WTC11 (cell line): ENCODE results near the gene PI3. TPM values are rescaled to one million over a fixed set of nuclear protein-coding genes. Genes with fewer than 3 reads are reported as not detected.
"Not testable (repeated sequence)": the region's sequence is repeated elsewhere in the genome, so short reads cannot be mapped to it uniquely, and the experiment has no call there.

Experiments
- ATAC-seq: fragments of 200-7000 bp; cut with Tn5 transposase; 2 replicates; pipeline ENCODE4 v1.10.0; 2021; ENCODE audit warnings: mild to moderate bottlenecking, moderate library complexity
- CTCF ChIA-PET: fragments of 300-600 bp; sonication (Branson Sonifier 250); formaldehyde crosslinking; loops from one replicate; lab custom pipeline; 2021; ENCODE audit warnings: antibody characterized with exemption; lab: Charles Lee
- POLR2A ChIA-PET: fragments of 350-600 bp; sonication (Branson Sonifier 250); formaldehyde crosslinking; loops from one replicate; lab custom pipeline; 2021; ENCODE audit warnings: antibody characterized with exemption; lab: Charles Lee
- DNase-seq: peaks from one replicate; pipeline ENCODE4 v3.0.0; 2021; ENCODE audit warnings: low spot score
- H3K27ac Mint-ChIP-seq: 2 replicates; pipeline ENCODE4 v1.8.0; 2021; ENCODE audit warnings: mixed read lengths
- H3K27me3 Mint-ChIP-seq: 2 replicates; pipeline ENCODE4 v1.8.0; 2021; ENCODE audit warnings: low read depth, mild to moderate bottlenecking, moderate library complexity, mixed read lengths
- H3K36me3 Mint-ChIP-seq: 2 replicates; pipeline ENCODE4 v1.8.0; 2021; ENCODE audit warnings: mixed read lengths
- H3K4me1 Mint-ChIP-seq: 2 replicates; pipeline ENCODE4 v1.8.0; 2022; ENCODE audit warnings: mixed read lengths
- H3K4me3 Mint-ChIP-seq: 2 replicates; pipeline ENCODE4 v1.8.0; 2021; ENCODE audit warnings: mild to moderate bottlenecking, moderate library complexity, mixed read lengths
- H3K9me3 Mint-ChIP-seq: 2 replicates; pipeline ENCODE4 v1.8.0; 2021; ENCODE audit warnings: mixed read lengths
- CREM ChIP-seq: sonication (generic); formaldehyde crosslinking; IDR thresholded peaks from 2 replicates; pipeline ENCODE4 v1.8.1; 2022; ENCODE audit warnings: mild to moderate bottlenecking, missing genetic modification reagents, moderate library complexity
- CTCF ChIP-seq: fragments of 200-600 bp; IDR thresholded peaks from 2 replicates; pipeline ENCODE4 v1.8.0; 2022; ENCODE audit warnings: antibody characterized with exemption
- NFATC4 ChIP-seq: fragments of 250-450 bp; sonication (Bioruptor Pico); IDR thresholded peaks from 2 replicates; pipeline ENCODE4 v1.9.0; 2021; ENCODE audit warnings: mild to moderate bottlenecking
- OVOL2 ChIP-seq: fragments of 250-450 bp; sonication (Bioruptor Pico); IDR thresholded peaks from 2 replicates; pipeline ENCODE4 v1.9.0; 2021; ENCODE audit warnings: mild to moderate bottlenecking, borderline replicate concordance
- PRDM15 ChIP-seq: sonication (generic); formaldehyde crosslinking; IDR thresholded peaks from 2 replicates; pipeline ENCODE4 v1.8.0; 2022; ENCODE audit warnings: missing genetic modification reagents
- SOX15 ChIP-seq: fragments of 250-450 bp; sonication (Bioruptor Pico); IDR thresholded peaks from 2 replicates; pipeline ENCODE4 v1.9.0; 2021; ENCODE audit warnings: mild to moderate bottlenecking
- TEAD4 ChIP-seq: sonication (generic); formaldehyde crosslinking; IDR thresholded peaks from 2 replicates; pipeline ENCODE4 v1.8.0; 2022; ENCODE audit warnings: mild to moderate bottlenecking, missing genetic modification reagents
- ZBTB43 ChIP-seq: sonication (generic); formaldehyde crosslinking; IDR thresholded peaks from 2 replicates; pipeline ENCODE4 v1.8.1; 2023; ENCODE audit warnings: mild to moderate bottlenecking, missing genetic modification reagents
- ZNF138 ChIP-seq: sonication (generic); formaldehyde crosslinking; conservative IDR thresholded peaks from 2 replicates; pipeline ENCODE4 v1.8.1; 2022; ENCODE audit warnings: mild to moderate bottlenecking, moderate library complexity, missing genetic modification reagents
- total RNA-seq: library from RNA; stranded (reverse); gene quantifications from 3 replicates; pipeline ENCODE4 v1.2.3, GENCODE V29; 2021
- TF ChIP-seq, protein P1 (sequence below): fragments of 250-450 bp; sonication (Bioruptor Pico); IDR thresholded peaks from 2 replicates; pipeline ENCODE4 v1.9.0; 2021; ENCODE audit warnings: mild to moderate bottlenecking
- TF ChIP-seq, protein P2 (sequence below): fragments of 250-450 bp; sonication (Bioruptor Pico); IDR thresholded peaks from 2 replicates; pipeline ENCODE4 v2.1.2; 2022; ENCODE audit warnings: mild to moderate bottlenecking, moderate library complexity
- TF ChIP-seq, protein P3 (sequence below): sonication (generic); formaldehyde crosslinking; IDR thresholded peaks from 2 replicates; pipeline ENCODE4 v1.8.0; 2023; ENCODE audit warnings: missing genetic modification reagents

Gene PI3
- total RNA-seq, 1 experiment from 2014 or later: not detected

DNA sequence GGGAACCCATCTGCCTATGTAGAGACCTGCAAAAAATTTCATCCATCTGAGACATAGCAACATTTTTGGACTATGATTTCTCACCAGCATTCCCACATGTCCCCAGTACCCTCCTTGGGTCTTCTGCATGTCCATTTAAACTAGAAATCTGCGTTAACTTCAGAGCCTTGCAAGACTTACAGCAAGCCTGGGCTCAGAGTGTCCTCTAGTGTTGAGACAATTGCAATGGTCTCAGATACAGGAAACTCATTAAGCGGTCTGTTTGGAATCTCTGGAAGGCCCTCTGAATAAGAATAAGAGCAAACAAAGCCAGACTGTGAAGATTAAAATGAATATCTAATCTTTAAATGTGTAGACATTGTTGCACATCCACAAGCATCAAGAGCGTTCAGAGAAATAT lies 20.5 kb upstream of the PI3 start (continued):
- no peak for TF ChIP-seq ZBTB43 (CRISPR knock-in tag)
- TF ChIP-seq NFATC4 (CRISPR knock-in tag): no peak
- TF ChIP-seq, protein P1, sequence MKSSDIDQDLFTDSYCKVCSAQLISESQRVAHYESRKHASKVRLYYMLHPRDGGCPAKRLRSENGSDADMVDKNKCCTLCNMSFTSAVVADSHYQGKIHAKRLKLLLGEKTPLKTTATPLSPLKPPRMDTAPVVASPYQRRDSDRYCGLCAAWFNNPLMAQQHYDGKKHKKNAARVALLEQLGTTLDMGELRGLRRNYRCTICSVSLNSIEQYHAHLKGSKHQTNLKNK (CRISPR knock-in tag): no peak
- TF ChIP-seq, protein P2, sequence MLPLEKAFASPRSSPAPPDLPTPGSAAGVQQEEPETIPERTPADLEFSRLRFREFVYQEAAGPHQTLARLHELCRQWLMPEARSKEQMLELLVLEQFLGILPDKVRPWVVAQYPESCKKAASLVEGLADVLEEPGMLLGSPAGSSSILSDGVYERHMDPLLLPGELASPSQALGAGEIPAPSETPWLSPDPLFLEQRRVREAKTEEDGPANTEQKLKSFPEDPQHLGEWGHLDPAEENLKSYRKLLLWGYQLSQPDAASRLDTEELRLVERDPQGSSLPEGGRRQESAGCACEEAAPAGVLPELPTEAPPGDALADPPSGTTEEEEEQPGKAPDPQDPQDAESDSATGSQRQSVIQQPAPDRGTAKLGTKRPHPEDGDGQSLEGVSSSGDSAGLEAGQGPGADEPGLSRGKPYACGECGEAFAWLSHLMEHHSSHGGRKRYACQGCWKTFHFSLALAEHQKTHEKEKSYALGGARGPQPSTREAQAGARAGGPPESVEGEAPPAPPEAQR (CRISPR knock-in tag): no peak
- TF ChIP-seq, protein P3, sequence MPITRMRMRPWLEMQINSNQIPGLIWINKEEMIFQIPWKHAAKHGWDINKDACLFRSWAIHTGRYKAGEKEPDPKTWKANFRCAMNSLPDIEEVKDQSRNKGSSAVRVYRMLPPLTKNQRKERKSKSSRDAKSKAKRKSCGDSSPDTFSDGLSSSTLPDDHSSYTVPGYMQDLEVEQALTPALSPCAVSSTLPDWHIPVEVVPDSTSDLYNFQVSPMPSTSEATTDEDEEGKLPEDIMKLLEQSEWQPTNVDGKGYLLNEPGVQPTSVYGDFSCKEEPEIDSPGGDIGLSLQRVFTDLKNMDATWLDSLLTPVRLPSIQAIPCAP (CRISPR knock-in tag): no peak

DNA sequence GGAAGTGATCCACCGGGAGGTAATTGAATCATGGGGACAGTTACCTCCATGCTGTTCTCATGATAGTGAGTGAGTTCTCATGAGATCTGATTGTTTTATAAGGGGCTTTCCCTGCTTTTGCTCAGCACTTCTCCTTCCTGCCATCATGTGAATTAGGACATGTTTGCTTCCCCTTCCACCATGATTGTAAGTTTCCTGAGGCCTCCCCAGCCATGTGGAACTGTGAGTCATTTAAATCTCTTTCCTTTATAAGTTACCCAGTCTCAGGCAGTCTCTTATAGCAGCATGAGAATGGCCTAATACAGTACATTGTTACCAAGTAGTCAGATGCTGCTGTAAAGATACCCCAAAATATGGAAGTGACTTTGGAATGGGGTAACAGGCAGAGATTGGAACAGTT lies 19.9 kb upstream of the PI3 start:
- ATAC-seq, H3K4me1 Mint-ChIP-seq, H3K4me3 Mint-ChIP-seq, POLR2A ChIA-PET, H3K27ac Mint-ChIP-seq, H3K36me3 Mint-ChIP-seq, DNase-seq: not testable (repeated sequence)
- Mint-ChIP-seq H3K27me3 (peaks cover 36% of the 10 kb centered on the region), H3K9me3 (peaks cover 32% of the 10 kb centered on the region)
- CTCF ChIA-PET: interaction anchor here (2.5 kb wide), 1 partner anchor 16 kb away, joined by 13 read pairs; no protein-coding TSS in a partner anchor

GRCh38 chr20:45156713-45157112 lies 18.0 kb upstream of the PI3 start:
- Mint-ChIP-seq H3K9me3 (peaks cover 43% of the 10 kb centered on the region), H3K4me1 (no peaks in the 10 kb centered on the region), H3K36me3 (peaks cover 9% of the 10 kb centered on the region; the same call in 1 of the 2 replicates), H3K4me3 (no peak overlapping the region), H3K27me3 (peaks cover 32% of the 10 kb centered on the region), H3K27ac (no peak overlapping the region)
- CTCF ChIA-PET: interaction anchor here (2.2 kb wide), 1 partner anchor 18 kb away, joined by 11 read pairs; no protein-coding TSS in a partner anchor
- POLR2A ChIA-PET: no interaction called here
- DNase-seq (no peak), ATAC-seq (no peak)
- TF ChIP-seq ZNF138 (CRISPR knock-in tag): no peak
- TF ChIP-seq CREM (CRISPR knock-in tag): no peak
- no peak for TF ChIP-seq CTCF
- no peak for TF ChIP-seq PRDM15 (CRISPR knock-in tag)
- no peak for TF ChIP-seq TEAD4
- TF ChIP-seq OVOL2 (CRISPR knock-in tag): no peak
- no peak for TF ChIP-seq SOX15 (CRISPR knock-in tag)
